ENCODE results near the gene ARHGAP15. TPM values are rescaled to one million over a fixed set of nuclear protein-coding genes. Genes with fewer than 3 reads are reported as not detected.
A peak's percentile ranks its signal among the peaks of the same experiment; 100 is the strongest.

The ARHGAP15 gene
- total and polyA plus RNA-seq, 9 donors: 1.5 to 10.0 (median 2.6) TPM

DNA sequence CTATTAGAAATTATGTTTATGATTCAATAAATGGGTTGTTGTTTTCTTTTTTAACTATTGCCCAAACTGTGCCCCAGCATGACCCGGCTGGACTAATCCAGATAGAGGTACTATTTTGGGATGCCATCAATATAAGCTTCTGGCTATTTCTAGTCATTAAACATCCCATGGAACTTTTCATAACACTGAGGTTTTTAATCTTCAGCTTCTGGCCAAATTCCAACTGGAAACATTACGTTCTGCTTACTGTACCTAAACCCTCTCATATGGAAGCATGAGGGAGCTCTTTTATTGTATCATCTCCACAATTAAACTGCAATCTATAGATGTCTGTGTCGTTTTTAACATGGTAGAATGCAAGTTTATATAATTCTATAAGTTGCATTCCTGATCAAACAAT is 674.7 kb downstream of the ARHGAP15 start:
- H3K4me3 ChIP-seq: no peak overlapping the region
- DNase-seq: no peak
- no peak for TF ChIP-seq POLR2A (IDR thresholded peaks at IDR 0.05)
- TF ChIP-seq, protein P1, sequence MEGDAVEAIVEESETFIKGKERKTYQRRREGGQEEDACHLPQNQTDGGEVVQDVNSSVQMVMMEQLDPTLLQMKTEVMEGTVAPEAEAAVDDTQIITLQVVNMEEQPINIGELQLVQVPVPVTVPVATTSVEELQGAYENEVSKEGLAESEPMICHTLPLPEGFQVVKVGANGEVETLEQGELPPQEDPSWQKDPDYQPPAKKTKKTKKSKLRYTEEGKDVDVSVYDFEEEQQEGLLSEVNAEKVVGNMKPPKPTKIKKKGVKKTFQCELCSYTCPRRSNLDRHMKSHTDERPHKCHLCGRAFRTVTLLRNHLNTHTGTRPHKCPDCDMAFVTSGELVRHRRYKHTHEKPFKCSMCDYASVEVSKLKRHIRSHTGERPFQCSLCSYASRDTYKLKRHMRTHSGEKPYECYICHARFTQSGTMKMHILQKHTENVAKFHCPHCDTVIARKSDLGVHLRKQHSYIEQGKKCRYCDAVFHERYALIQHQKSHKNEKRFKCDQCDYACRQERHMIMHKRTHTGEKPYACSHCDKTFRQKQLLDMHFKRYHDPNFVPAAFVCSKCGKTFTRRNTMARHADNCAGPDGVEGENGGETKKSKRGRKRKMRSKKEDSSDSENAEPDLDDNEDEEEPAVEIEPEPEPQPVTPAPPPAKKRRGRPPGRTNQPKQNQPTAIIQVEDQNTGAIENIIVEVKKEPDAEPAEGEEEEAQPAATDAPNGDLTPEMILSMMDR (IDR thresholded peaks at IDR 0.05): no peak
- no peak for TF ChIP-seq EP300 (IDR thresholded peaks at IDR 0.05)
- no peaks in the 10 kb centered on the region for H3K9me3 ChIP-seq
- no peaks in the 10 kb centered on the region for H3K27me3 ChIP-seq
- peaks cover 5% of the 10 kb centered on the region for H3K4me1 ChIP-seq (ENCODE audit: insufficient read depth)
- no peaks in the 10 kb centered on the region for H3K36me3 ChIP-seq
- WGBS, 3 donors: 39 to 49% (median 47%) methylated on average over 3 of the region's 3 CpGs
- intact Hi-C loops (cut with DNase I): no loop called here
- no peak overlapping the region for H3K27ac ChIP-seq

DNA sequence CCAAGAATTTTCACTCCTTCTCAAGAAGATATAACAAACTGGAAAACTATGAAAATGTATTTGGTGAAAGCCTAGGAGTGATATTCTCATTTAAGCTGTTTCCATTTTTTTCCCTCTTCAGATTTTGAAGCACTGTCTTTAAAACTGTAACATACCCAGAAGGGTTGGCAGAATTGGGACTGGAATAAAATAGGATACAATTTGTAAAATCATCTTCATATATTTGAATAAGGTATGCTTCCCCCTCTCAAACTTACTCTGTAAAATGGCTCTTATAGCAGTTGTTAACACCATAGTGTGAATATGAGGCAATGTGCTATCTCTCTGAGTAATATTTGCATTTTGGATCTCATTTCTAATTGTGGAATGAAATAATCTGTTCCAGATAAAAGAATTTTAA is 676.4 kb downstream of the ARHGAP15 start:
- Histone ChIP-seq H3K27ac (no peak overlapping the region), H3K36me3 (no peaks in the 10 kb centered on the region), H3K27me3 (no peaks in the 10 kb centered on the region), H3K9me3 (no peaks in the 10 kb centered on the region), H3K4me3 (no peak overlapping the region), H3K4me1 (ENCODE audit: insufficient read depth) (peaks cover 4% of the 10 kb centered on the region)
- intact Hi-C loops (cut with DNase I): no loop called here
- DNase-seq: no peak
- TF ChIP-seq POLR2A (IDR thresholded peaks at IDR 0.05): no peak
- TF ChIP-seq, protein P1 (IDR thresholded peaks at IDR 0.05): no peak
- TF ChIP-seq EP300 (IDR thresholded peaks at IDR 0.05): no peak

GRCh38 chr2:143807192-143807591 is 678.0 kb downstream of the ARHGAP15 start:
- Histone ChIP-seq H3K9me3 (no peaks in the 10 kb centered on the region), H3K36me3 (no peaks in the 10 kb centered on the region), H3K27ac (no peak overlapping the region), H3K27me3 (no peaks in the 10 kb centered on the region), H3K4me3 (no peak overlapping the region), H3K4me1 (ENCODE audit: insufficient read depth) (peaks cover 4% of the 10 kb centered on the region)
- intact Hi-C loops (cut with DNase I): no loop called here
- no peak for DNase-seq
- WGBS, 3 donors: 96 to 98% (median 97%) methylated on average over 1 of the region's 1 CpG
- TF ChIP-seq POLR2A (IDR thresholded peaks at IDR 0.05) (no peak), EP300 (IDR thresholded peaks at IDR 0.05) (no peak)
- TF ChIP-seq, protein P1 (IDR thresholded peaks at IDR 0.05): no peak

DNA sequence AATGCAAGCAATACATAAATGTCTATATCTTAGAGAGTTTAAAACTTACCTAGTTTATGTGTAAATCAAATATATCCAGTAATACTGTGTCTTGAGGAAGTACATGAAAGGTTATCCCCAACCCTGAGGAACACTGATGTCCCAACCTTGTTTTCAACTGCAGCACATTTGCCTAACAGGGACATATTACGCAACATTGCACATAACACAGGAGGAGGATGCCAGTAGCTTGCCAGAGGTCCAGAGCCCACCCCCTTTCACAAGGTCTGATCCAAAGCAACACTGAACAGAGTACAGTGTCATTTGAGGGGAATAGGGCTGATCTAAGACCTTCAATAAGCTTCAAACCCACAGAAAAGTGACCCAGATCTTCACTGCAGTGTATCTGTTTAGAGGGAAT is 678.5 kb downstream of the ARHGAP15 start:
- Histone ChIP-seq H3K36me3 (no peaks in the 10 kb centered on the region), H3K4me1 (ENCODE audit: insufficient read depth) (peaks cover 4% of the 10 kb centered on the region), H3K27me3 (no peaks in the 10 kb centered on the region), H3K27ac (no peak overlapping the region), H3K9me3 (no peaks in the 10 kb centered on the region), H3K4me3 (no peak overlapping the region)
- intact Hi-C loops (cut with DNase I): no loop called here
- peak in 1 of 5 donors; percentile 21 for DNase-seq
- 94 to 100% (median 96%) methylated on average over 1 of the region's 1 CpG for WGBS, 3 donors
- TF ChIP-seq EP300 (IDR thresholded peaks at IDR 0.05): no peak

DNA sequence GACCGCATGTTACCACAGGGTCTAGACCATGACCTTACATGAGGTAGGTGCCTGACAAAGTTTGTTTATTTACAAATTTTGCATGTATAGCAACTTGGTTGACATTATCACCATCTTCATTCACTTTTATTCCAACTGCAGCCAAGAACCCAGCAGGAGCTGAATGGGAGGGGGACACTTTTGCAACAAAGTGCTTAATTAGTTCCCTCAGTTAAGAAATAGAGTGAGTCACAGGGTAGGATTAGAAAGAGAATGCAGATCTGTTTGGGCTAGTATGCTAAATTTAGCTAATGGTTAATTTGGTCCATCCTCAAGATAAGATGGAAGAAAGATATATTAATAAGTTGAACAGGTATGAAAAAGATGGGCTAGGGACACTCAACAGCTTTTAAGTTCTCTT is 678.9 kb downstream of the ARHGAP15 start:
- no peaks in the 10 kb centered on the region for H3K9me3 ChIP-seq
- no peaks in the 10 kb centered on the region for H3K27me3 ChIP-seq
- no peak overlapping the region for H3K4me3 ChIP-seq
- intact Hi-C loops (cut with DNase I): no loop called here
- H3K4me1 ChIP-seq (ENCODE audit: insufficient read depth): no peaks in the 10 kb centered on the region
- H3K36me3 ChIP-seq: no peaks in the 10 kb centered on the region
- H3K27ac ChIP-seq: no peak overlapping the region
- no peak for TF ChIP-seq EP300 (IDR thresholded peaks at IDR 0.05)
- TF ChIP-seq, protein P1 (IDR thresholded peaks at IDR 0.05): no peak
- DNase-seq: no peak
- 93 to 100% (median 98%) methylated on average over 1 of the region's 1 CpG for WGBS, 3 donors
